ENCODE data around the gene LIN52. TPM values are rescaled to one million over a fixed set of nuclear protein-coding genes. Genes with fewer than 3 reads are reported as not detected.

Gene LIN52
- total and polyA plus RNA-seq, 2 of the 8 experiments (the other 6 are each of a cell fraction or from before 2014, with no cell fraction given), result 6.8 to 11.6 TPM

GRCh38 chr14:74148705-74149104, 63.9 kb downstream of the LIN52 start (continued):
- no peak for TF ChIP-seq E2F6 (IDR thresholded peaks at IDR 0.05)
- no peak for TF ChIP-seq HDAC6 (IDR thresholded peaks at IDR 0.05; ENCODE audit: low read depth, low read length)
- no peak for TF ChIP-seq ASH2L (IDR thresholded peaks at IDR 0.05; ENCODE audit: low read length)
- TF ChIP-seq CTBP2 (IDR thresholded peaks at IDR 0.05; ENCODE audit: borderline replicate concordance, insufficient read depth, insufficient read length, low read length), result no peak

Measured in H1 (cell line).